Measurements from ENCODE around the gene PAIP1. TPM values are rescaled to one million over a fixed set of nuclear protein-coding genes. Genes with fewer than 3 reads are reported as not detected.
A peak's percentile ranks its signal among the peaks of the same experiment; 100 is the strongest.
"Not testable (repeated sequence)": the region's sequence is repeated elsewhere in the genome, so short reads cannot be mapped to it uniquely, and the experiment has no call there.

The PAIP1 gene
- polyA plus RNA-seq, 3 donors from 2014 or later: 28.4 to 30.3 (median 29.4) TPM

DNA sequence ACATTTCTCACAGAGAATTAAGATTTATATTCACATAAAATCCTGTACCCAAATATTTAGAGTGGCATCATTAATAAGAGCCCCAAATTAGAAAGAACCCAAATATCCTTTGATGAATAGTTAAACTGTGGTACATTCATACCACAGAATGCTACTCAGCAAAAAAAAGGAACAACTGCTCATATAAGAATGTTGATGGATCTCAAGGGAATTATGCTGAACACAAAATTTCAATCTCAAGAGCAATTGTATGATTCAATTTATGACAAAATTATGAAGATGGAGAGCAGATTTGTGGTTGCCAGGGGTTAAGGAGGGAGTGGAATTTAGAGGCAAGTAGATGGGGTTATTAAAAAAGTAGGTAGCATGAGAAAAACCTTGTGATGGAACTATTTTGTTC is 4.5 kb upstream of the PAIP1 start:
- DNase-seq: no peak
- no peak overlapping the region for H3K4me3 Mint-ChIP-seq
- H3K27ac Mint-ChIP-seq: no peak overlapping the region
- peaks cover 7 to 8% of the 10 kb centered on the region in 2 donors for H3K4me1 Mint-ChIP-seq
- no peaks in the 10 kb centered on the region for H3K9me3 Mint-ChIP-seq
- no peaks in the 10 kb centered on the region for H3K36me3 Mint-ChIP-seq
- H3K27me3 Mint-ChIP-seq (ENCODE audit: low read depth in 3 of 3): peaks cover 4 to 6% (median 4%) of the 10 kb centered on the region in 3 donors

DNA sequence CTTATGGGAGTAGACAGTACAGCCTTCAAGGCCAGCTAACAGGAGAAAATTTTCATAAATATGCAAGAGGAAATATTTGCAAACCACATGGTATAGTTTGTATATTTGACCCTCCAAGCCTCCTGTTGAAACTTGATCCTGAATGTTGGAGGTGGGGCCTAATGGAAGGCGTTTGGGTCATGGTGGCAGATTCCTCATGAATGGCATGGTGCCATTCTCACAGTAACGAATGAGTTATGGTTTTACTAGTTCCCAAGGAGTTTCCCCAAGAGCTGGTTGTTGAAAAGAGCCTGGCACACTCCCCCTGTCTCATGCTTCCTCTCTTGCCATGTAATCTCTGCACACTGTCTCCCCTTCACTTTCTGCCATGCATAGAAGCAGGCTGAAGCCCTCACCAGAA is 3.3 kb upstream of the PAIP1 start:
- no peak overlapping the region for H3K27ac Mint-ChIP-seq
- no peaks in the 10 kb centered on the region for H3K9me3 Mint-ChIP-seq
- H3K4me3 Mint-ChIP-seq: no peak overlapping the region
- H3K36me3 Mint-ChIP-seq: no peaks in the 10 kb centered on the region
- peaks cover 6 to 11% (median 9%) of the 10 kb centered on the region in 3 donors for H3K27me3 Mint-ChIP-seq (ENCODE audit: low read depth in 3 of 3)
- DNase-seq: no peak
- H3K4me1 Mint-ChIP-seq: peaks cover 8 to 17% of the 10 kb centered on the region in 2 donors

DNA sequence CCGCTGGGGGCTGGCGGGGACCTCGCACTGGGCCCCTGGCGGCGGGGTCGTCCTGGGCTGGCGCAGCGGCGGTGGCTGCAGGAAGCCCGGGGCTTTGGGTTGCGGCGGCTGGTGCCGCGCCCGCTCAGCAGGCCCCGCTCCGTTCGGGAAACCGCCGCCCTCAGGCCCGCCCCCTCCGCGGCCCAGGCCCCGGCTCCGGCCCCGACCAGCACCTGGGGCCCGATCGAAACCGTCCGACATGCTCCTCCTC is 345 bp downstream of the PAIP1 start:
- DNase-seq, H3K36me3 Mint-ChIP-seq, H3K9me3 Mint-ChIP-seq: not testable (repeated sequence)
- peak overlapping the region in 4 of 5 donors; percentile 90 to 99 (median 92) for H3K4me3 Mint-ChIP-seq
- H3K4me1 Mint-ChIP-seq: peaks cover 8 to 19% of the 10 kb centered on the region in 2 donors
- H3K27me3 Mint-ChIP-seq (ENCODE audit: low read depth in 3 of 3): peaks cover 6 to 11% (median 9%) of the 10 kb centered on the region in 3 donors
- H3K27ac Mint-ChIP-seq: peak overlapping the region in 2 of 6 donors; percentile 31 to 99

DNA sequence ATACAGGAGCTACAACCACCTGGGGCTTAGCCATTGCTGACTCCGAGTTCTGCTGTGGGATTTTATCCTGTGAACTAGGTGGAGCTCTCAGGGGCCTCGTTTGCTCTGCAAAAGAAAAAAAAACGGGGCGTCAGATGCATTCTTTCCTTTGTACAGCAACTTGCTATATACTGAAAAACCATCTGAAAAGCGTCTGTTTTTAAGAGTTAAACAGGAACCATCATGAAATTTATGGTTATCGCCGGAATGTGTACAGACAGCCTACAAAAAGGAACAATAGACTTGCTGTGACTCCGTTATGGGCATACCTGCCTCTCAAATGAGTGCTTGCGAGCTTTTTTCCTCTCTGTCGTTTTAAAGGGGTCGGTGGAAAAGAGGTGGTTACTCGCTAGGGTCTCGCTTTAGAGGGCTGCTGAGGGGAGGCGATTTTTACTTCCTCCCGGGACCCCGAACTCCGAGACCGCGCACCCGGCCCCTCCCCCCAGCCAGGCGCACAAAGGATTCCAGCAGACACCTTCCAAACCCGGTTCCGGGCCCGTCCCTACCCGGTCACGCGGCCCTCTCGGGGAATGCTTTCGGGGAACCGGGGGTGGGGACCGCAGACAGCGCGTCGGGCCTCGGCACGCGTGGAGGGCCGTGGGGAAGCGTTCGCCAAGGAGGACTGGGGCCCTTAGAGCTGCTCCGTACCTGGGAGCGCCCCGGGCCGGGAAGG is 826 bp downstream of the PAIP1 start:
- peaks cover 0 to under 1% (median 0%) of the 10 kb centered on the region in 3 donors for H3K36me3 Mint-ChIP-seq
- no peak for DNase-seq
- peak overlapping the region; percentile 89 to 93 (median 92) for H3K4me3 Mint-ChIP-seq
- peaks cover 8 to 20% of the 10 kb centered on the region in 2 donors for H3K4me1 Mint-ChIP-seq
- H3K9me3 Mint-ChIP-seq: no peaks in the 10 kb centered on the region
- H3K27ac Mint-ChIP-seq: peak overlapping the region; percentile 87 to 96 (median 92)
- H3K27me3 Mint-ChIP-seq (ENCODE audit: low read depth in 3 of 3): peaks cover 6 to 11% (median 9%) of the 10 kb centered on the region in 3 donors

DNA sequence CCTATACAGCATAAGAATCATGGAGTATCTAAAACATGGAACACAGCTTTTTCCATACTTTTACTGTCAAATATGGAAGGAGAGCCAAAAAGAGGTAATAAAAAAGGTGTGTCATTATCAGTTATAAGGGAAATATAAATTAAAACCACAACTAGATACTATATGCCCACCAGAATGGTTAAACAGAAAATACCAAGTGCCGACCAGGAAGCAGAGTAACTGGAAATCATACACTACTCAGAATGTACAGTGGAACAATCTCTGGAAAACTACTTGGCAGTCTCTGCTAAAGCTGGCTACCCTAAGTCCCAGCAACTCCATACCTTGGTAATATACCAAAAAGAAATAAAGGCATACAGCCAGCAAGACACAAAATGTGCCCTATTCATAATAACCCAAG is 2.4 kb downstream of the PAIP1 start:
- Mint-ChIP-seq H3K27ac (no peak overlapping the region), H3K9me3 (no peaks in the 10 kb centered on the region), H3K4me1 (peaks cover 9 to 25% of the 10 kb centered on the region in 2 donors), H3K36me3 (peaks cover under 1 to 5% (median 4%) of the 10 kb centered on the region in 3 donors), H3K4me3 (peak overlapping the region in 1 of 5 donors; percentile 19), H3K27me3 (ENCODE audit: low read depth in 3 of 3) (peaks cover 6 to 11% (median 9%) of the 10 kb centered on the region in 3 donors)
- DNase-seq: no peak

DNA sequence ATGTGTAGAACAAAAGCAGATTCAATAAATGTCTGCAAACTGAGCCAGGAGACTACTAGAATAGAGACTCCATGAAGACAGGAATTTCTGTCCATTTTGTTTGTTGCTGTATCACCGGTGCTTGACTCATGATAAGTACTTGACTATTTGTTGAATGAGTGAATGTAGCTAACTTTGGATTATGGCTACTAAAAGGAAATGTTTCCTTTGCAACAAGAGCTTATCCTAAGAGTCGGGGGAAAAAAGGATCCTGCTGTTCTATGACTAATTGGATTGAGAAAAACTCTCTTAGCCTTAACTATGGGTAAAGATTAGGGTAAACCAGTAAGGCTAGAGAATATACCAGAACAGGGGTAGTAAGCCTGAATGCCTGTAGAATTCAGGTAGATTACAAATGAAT is 3.5 kb downstream of the PAIP1 start:
- Mint-ChIP-seq H3K9me3 (no peaks in the 10 kb centered on the region), H3K36me3 (peaks cover 3 to 9% (median 7%) of the 10 kb centered on the region in 3 donors), H3K27ac (no peak overlapping the region), H3K4me3 (no peak overlapping the region), H3K27me3 (ENCODE audit: low read depth in 3 of 3) (peaks cover 6 to 11% (median 9%) of the 10 kb centered on the region in 3 donors), H3K4me1 (peaks cover 15 to 25% of the 10 kb centered on the region in 2 donors)
- no peak for DNase-seq

DNA sequence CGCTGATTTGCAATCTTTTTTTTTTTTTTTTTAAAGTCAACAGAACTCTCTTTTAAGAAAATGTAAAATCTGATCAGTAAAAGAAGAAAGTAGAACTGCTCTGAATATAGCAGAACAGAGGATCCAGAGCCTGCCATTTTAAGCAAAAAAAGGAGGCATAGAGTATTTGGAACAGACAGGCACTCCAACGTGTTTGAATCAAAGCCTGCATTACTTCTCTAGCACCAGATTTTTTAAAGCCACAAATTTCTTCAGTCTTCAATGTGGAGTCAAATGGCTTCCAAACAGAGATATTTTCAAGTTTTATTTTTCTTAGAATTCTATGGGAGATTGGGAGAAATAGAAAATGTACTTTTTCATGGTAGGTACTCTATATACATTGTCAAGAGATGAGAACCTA is 5.1 kb downstream of the PAIP1 start:
- H3K9me3 Mint-ChIP-seq: no peaks in the 10 kb centered on the region
- no peak overlapping the region for H3K27ac Mint-ChIP-seq
- H3K4me1 Mint-ChIP-seq: peaks cover 13 to 20% of the 10 kb centered on the region in 2 donors
- no peak for DNase-seq
- peaks cover 3 to 14% (median 12%) of the 10 kb centered on the region in 3 donors for H3K36me3 Mint-ChIP-seq
- H3K27me3 Mint-ChIP-seq (ENCODE audit: low read depth in 3 of 3): peaks cover 2 to 5% (median 5%) of the 10 kb centered on the region in 3 donors
- H3K4me3 Mint-ChIP-seq: no peak overlapping the region

DNA sequence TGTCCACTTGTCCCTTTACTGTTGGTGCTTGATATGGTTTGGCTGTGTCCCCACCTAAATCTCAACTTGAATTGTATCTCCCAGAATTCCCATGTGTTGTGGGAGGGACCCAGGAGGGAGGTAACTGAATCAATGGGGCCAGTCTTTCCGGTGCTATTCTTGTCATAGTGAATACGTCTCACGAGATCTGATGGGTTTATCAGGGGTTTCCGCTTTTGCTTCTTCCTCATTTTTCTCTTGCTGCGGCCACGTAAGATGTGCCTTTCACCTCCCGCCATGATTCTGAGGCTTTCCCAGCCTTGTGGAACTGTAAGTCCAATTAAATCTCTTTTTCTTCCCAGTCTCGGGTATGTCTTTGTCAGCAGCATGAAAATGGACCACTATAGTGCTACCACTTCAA is 7.6 kb downstream of the PAIP1 start:
- peaks cover 7 to 29% (median 17%) of the 10 kb centered on the region in 3 donors for H3K36me3 Mint-ChIP-seq
- not testable (repeated sequence) for H3K27ac Mint-ChIP-seq; H3K27me3 Mint-ChIP-seq (ENCODE audit: low read depth in 3 of 3); H3K9me3 Mint-ChIP-seq; DNase-seq; H3K4me3 Mint-ChIP-seq
- H3K4me1 Mint-ChIP-seq: peaks cover 11 to 31% of the 10 kb centered on the region in 2 donors

DNA sequence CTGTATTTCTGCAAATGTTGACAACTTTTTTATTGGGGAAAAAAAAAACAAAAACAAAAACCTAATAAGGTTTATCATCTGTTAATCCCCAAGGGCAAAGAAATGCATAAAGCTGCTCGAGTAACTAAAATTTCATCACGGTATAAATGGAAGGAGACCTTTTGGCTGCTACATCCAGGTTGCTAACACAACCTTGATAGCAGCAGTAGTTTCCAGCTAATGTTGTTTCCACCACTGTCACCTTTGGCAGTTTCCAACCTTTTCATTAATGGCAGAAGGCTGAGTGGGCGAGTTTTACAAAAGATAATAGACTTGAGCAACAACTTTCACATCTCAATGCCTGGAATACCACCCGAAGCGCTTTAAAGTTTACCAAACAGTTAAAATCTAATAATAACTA is 8.5 kb downstream of the PAIP1 start:
- Mint-ChIP-seq H3K9me3 (no peaks in the 10 kb centered on the region), H3K27me3 (ENCODE audit: low read depth in 3 of 3) (peaks cover 0 to 4% (median 0%) of the 10 kb centered on the region in 3 donors), H3K27ac (no peak overlapping the region), H3K36me3 (peaks cover 9 to 30% (median 17%) of the 10 kb centered on the region in 3 donors), H3K4me3 (no peak overlapping the region), H3K4me1 (peaks cover 13 to 35% of the 10 kb centered on the region in 2 donors)
- no peak for DNase-seq

DNA sequence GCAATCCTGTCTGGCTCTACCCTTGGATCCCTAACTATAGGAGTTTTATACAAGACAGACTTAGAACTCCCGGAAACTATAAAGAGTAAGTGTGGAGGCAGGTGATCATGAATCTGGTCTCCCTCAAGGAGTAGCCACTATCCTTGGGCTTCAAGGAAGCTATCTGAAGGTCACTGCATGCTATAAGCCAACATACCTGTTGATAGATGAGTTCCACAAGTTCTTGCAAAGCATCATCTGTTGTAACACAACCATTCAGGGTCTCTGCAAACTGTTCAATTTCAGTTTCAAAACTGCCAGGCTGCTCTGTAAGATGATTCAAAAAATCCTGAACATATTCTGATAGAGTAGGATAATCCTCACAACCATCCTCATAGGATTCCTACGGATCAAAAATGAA is 9.3 kb downstream of the PAIP1 start:
- H3K9me3 Mint-ChIP-seq: no peaks in the 10 kb centered on the region
- peaks cover 13 to 37% (median 22%) of the 10 kb centered on the region in 3 donors for H3K36me3 Mint-ChIP-seq
- H3K4me1 Mint-ChIP-seq: peaks cover 13 to 40% of the 10 kb centered on the region in 2 donors
- no peak overlapping the region for H3K4me3 Mint-ChIP-seq
- H3K27me3 Mint-ChIP-seq (ENCODE audit: low read depth in 3 of 3): peaks cover 0 to 4% (median 0%) of the 10 kb centered on the region in 3 donors
- H3K27ac Mint-ChIP-seq: peak overlapping the region in 1 of 6 donors; percentile 19
- DNase-seq: no peak

DNA sequence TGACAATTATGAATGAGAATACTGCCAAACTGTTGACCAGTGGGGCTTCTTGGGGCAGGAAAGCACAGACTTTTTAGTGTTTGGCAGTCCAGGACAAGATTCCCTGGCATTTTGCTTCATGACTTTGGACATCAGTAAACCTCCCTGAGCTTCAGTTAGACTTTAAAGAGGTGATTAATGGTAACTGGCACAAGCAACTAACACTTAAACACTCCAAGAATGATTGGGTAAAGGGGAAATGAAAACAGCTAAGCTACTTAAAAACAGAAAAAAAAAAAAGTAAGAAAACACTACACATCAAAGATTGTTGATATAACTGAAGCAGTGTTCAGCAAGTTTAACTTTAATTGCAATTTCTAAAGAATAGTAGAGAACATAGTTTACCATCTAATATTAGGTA is 13.4 kb downstream of the PAIP1 start:
- Mint-ChIP-seq H3K9me3 (no peaks in the 10 kb centered on the region), H3K36me3 (peaks cover 14 to 30% (median 17%) of the 10 kb centered on the region in 3 donors), H3K4me1 (peaks cover 6 to 50% of the 10 kb centered on the region in 2 donors), H3K27me3 (ENCODE audit: low read depth in 3 of 3) (peaks cover 0 to 4% (median 0%) of the 10 kb centered on the region in 3 donors), H3K27ac (peak overlapping the region in 3 of 6 donors; percentile 20 to 43 (median 20)), H3K4me3 (no peak overlapping the region)
- no peak for DNase-seq

DNA sequence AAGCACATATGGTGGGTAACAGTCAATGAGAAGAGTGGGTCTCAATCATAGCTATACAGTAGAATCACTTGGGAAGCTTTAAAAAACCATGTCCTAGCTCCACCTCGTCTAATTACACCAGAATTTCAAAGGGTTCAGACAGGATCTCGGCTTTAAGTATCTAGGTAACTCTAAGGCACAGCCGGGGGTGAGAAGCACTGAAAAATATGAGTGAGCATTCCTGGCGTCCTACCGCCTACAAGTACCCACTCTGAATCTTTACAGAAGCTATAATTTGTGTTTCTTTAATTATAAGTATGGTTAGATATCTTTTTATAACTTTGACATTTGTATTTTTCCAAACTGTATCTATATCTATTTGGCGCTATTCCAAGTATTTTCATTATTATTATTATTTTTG is 16.1 kb downstream of the PAIP1 start:
- peaks cover 14 to 23% (median 16%) of the 10 kb centered on the region in 3 donors for H3K36me3 Mint-ChIP-seq
- no peak overlapping the region for H3K27ac Mint-ChIP-seq
- no peak overlapping the region for H3K4me3 Mint-ChIP-seq
- H3K27me3 Mint-ChIP-seq (ENCODE audit: low read depth in 3 of 3): peaks cover 0 to 4% (median 0%) of the 10 kb centered on the region in 3 donors
- H3K4me1 Mint-ChIP-seq: peaks cover 4 to 38% of the 10 kb centered on the region in 2 donors
- DNase-seq: no peak
- no peaks in the 10 kb centered on the region for H3K9me3 Mint-ChIP-seq

DNA sequence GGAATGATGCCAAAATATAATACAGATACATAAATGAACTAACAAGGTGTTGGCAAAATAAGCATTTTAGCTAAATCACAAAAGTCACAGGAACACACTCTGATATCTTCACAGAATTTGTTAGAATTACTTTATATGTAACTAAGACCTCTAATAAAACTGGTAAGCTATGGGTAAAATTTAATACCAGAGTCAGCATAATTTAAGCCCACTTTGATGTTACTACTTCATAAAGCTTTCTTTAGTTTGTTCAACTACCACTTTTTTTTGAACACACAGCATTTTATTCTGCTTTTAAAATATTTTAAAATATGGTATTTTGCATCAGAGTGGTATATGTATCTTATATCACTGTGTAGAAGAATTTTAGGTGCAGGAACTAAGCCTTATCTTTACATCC is 19.9 kb downstream of the PAIP1 start:
- Mint-ChIP-seq H3K4me1 (peaks cover 1 to 16% of the 10 kb centered on the region in 2 donors), H3K9me3 (no peaks in the 10 kb centered on the region), H3K36me3 (peaks cover 21 to 36% (median 27%) of the 10 kb centered on the region in 3 donors), H3K27me3 (ENCODE audit: low read depth in 3 of 3) (peaks cover 0 to 3% (median 0%) of the 10 kb centered on the region in 3 donors), H3K27ac (peak overlapping the region in 1 of 6 donors; percentile 51), H3K4me3 (no peak overlapping the region)
- no peak for DNase-seq

DNA sequence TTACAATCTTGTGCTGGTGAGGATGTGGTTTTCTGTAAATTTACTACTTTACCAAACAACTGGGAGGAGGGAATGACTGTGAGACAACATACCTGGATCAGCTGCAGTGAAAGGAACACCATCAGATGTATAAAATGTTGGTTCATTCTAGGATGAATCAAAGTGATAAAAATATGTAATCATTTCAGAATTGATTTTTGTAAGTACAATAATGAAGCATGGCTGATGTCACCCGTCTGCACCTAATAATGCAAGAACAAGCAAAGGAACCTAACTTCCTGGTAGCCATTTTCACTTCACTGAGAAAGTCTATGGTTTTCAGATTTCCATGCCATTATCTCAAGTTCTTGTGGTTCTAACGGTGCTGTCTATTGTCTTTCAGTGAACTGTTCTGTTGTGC is 23.2 kb downstream of the PAIP1 start:
- H3K4me1 Mint-ChIP-seq: peaks cover 1 to 2% of the 10 kb centered on the region in 2 donors
- peak overlapping the region in 4 of 6 donors; percentile 1 to 48 (median 16) for H3K27ac Mint-ChIP-seq
- no peaks in the 10 kb centered on the region for H3K9me3 Mint-ChIP-seq
- DNase-seq: no peak
- no peak overlapping the region for H3K4me3 Mint-ChIP-seq
- peaks cover 0 to 3% (median 0%) of the 10 kb centered on the region in 3 donors for H3K27me3 Mint-ChIP-seq (ENCODE audit: low read depth in 3 of 3)
- peaks cover 27 to 54% (median 33%) of the 10 kb centered on the region in 3 donors for H3K36me3 Mint-ChIP-seq

Measured in immature natural killer cell (primary cell).